H9 (cell line): ENCODE measurements around the gene CACNA1D. TPM values are rescaled to one million over a fixed set of nuclear protein-coding genes. Genes with fewer than 3 reads are reported as not detected.

Experiments
- DNase-seq: peaks from one replicate; pipeline ENCODE4 v3.0.0-alpha.2; 2017
- H2AFZ ChIP-seq: one replicate; pipeline ENCODE4 v1.6.1; 2013; ENCODE audit warnings: mild to moderate bottlenecking, low read length, control low read depth, moderate library complexity
- H2AK5ac ChIP-seq: 2 replicates; pipeline ENCODE4 v1.6.1; 2013; ENCODE audit warnings: low read length, control low read depth, mixed read lengths; ENCODE audit not compliant: insufficient read length
- H2BK120ac ChIP-seq: one replicate; pipeline ENCODE4 v1.6.1; 2013; ENCODE audit warnings: low read depth, mild to moderate bottlenecking, low read length, control low read depth, inconsistent platforms; ENCODE audit not compliant: poor library complexity, severe bottlenecking
- H2BK12ac ChIP-seq: 2 replicates; pipeline ENCODE4 v1.6.1; 2013; ENCODE audit warnings: low read length, control low read depth, mixed read lengths, low read depth; ENCODE audit not compliant: insufficient read length
- H2BK15ac ChIP-seq: 2 replicates; pipeline ENCODE4 v1.6.1; 2013; ENCODE audit warnings: low read depth, low read length, control low read depth
- H2BK20ac ChIP-seq: one replicate; pipeline ENCODE4 v1.6.1; 2013; ENCODE audit warnings: low read depth, mild to moderate bottlenecking, low read length, control low read depth, inconsistent platforms; ENCODE audit not compliant: poor library complexity, severe bottlenecking
- H2BK5ac ChIP-seq: 2 replicates; pipeline ENCODE4 v1.6.1; 2013; ENCODE audit warnings: low read length, control low read depth, mixed read lengths; ENCODE audit not compliant: insufficient read length
- H3K14ac ChIP-seq: 2 replicates; pipeline ENCODE4 v1.6.1; 2013; ENCODE audit warnings: low read length, control low read depth; ENCODE audit not compliant: insufficient read depth
- H3K18ac ChIP-seq: 2 replicates; pipeline ENCODE4 v1.6.1; 2013; ENCODE audit warnings: low read depth, mild to moderate bottlenecking, mixed read lengths, low read length, control low read depth; ENCODE audit not compliant: insufficient read length
- H3K23ac ChIP-seq: 2 replicates; pipeline ENCODE4 v1.6.1; 2013; ENCODE audit warnings: low read length, control low read depth, mixed read lengths, low read depth; ENCODE audit not compliant: insufficient read length
- H3K23me2 ChIP-seq: 2 replicates; pipeline ENCODE4 v1.6.1; 2013; ENCODE audit warnings: low read depth, mild to moderate bottlenecking, mixed read lengths, low read length, control low read depth; ENCODE audit not compliant: insufficient read length, poor library complexity, severe bottlenecking
- H3K27ac ChIP-seq: 2 replicates; pipeline ENCODE4 v1.5.1; 2013; ENCODE audit warnings: low read length, control low read depth, mixed read lengths, low read depth; ENCODE audit not compliant: insufficient read length
- H3K27me3 ChIP-seq: 2 replicates; pipeline ENCODE4 v1.6.1; 2013; ENCODE audit warnings: low read length, control low read depth, inconsistent platforms; ENCODE audit not compliant: insufficient read depth
- H3K4ac ChIP-seq: 2 replicates; pipeline ENCODE4 v1.6.1; 2013; ENCODE audit warnings: low read depth, mild to moderate bottlenecking, control low read depth, inconsistent platforms, low read length, moderate library complexity
- H3K4me1 ChIP-seq: 2 replicates; pipeline ENCODE4 v1.6.1; 2013; ENCODE audit warnings: low read length, control low read depth, inconsistent platforms; ENCODE audit not compliant: insufficient read depth
- H3K4me2 ChIP-seq: 2 replicates; pipeline ENCODE4 v1.6.1; 2013; ENCODE audit warnings: low read length, control low read depth, mixed read lengths; ENCODE audit not compliant: insufficient read length, insufficient read depth
- H3K56ac ChIP-seq: 2 replicates; pipeline ENCODE4 v1.6.1; 2013; ENCODE audit warnings: low read depth, mild to moderate bottlenecking, mixed read lengths, low read length, control low read depth; ENCODE audit not compliant: insufficient read length
- H3K79me1 ChIP-seq: 2 replicates; pipeline ENCODE4 v1.6.1; 2013; ENCODE audit warnings: low read depth, mild to moderate bottlenecking, moderate library complexity, low read length, control low read depth, inconsistent platforms; ENCODE audit not compliant: insufficient read depth, poor library complexity, severe bottlenecking
- H3K79me2 ChIP-seq: 2 replicates; pipeline ENCODE4 v1.6.1; 2013; ENCODE audit warnings: low read length, control low read depth, inconsistent platforms; ENCODE audit not compliant: insufficient read depth
- H3K9ac ChIP-seq: 2 replicates; pipeline ENCODE4 v1.6.1; 2013; ENCODE audit warnings: low read length, control low read depth, mixed read lengths; ENCODE audit not compliant: insufficient read length; ENCODE audit errors: extremely low read depth
- H3K9me3 ChIP-seq: one replicate; pipeline ENCODE4 v1.6.1; 2013; ENCODE audit warnings: low read depth, low read length, inconsistent platforms; ENCODE audit not compliant: control insufficient read depth
- H3T11ph ChIP-seq: one replicate; pipeline ENCODE4 v1.6.1; 2013; ENCODE audit warnings: mild to moderate bottlenecking, low read length, control low read depth, inconsistent platforms
- H4K20me1 ChIP-seq: one replicate; pipeline ENCODE4 v1.6.1; 2013; ENCODE audit not compliant: control insufficient read depth, insufficient read length, insufficient read depth
- H4K5ac ChIP-seq: 2 replicates; pipeline ENCODE4 v1.6.1; 2013; ENCODE audit warnings: low read depth, mild to moderate bottlenecking, mixed read lengths, low read length, control low read depth; ENCODE audit not compliant: insufficient read length
- H4K8ac ChIP-seq: replicated peaks from 2 replicates; pipeline ENCODE4 v1.6.1; 2013; ENCODE audit warnings: low read length, control low read depth, mixed read lengths, low read depth; ENCODE audit not compliant: insufficient read length
- H4K91ac ChIP-seq: 2 replicates; pipeline ENCODE4 v1.6.1; 2013; ENCODE audit warnings: low read depth, mild to moderate bottlenecking, moderate library complexity, mixed read lengths, low read length, control low read depth; ENCODE audit not compliant: insufficient read length
- H3K27ac Mint-ChIP-seq, 3 experiments: 2 replicates in 2 of 3; 3 replicates in 1 of 3; pipeline ENCODE4 v1.8.0; 2020 to 2021; ENCODE audit warnings: mixed read lengths in 3 of 3, mild to moderate bottlenecking in 1 of 3, moderate library complexity in 1 of 3
- H3K27me3 Mint-ChIP-seq: 2 replicates; pipeline ENCODE4 v1.8.0; 2021; ENCODE audit warnings: low read depth, mild to moderate bottlenecking, moderate library complexity, mixed read lengths
- H3K36me3 Mint-ChIP-seq, 3 experiments: 2 replicates in 2 of 3; 3 replicates in 1 of 3; pipeline ENCODE4 v1.8.0; 2020 to 2021; ENCODE audit warnings: low read depth in 3 of 3, mixed read lengths in 3 of 3; ENCODE audit not compliant: insufficient read depth in 1 of 3
- H3K4me1 Mint-ChIP-seq, 2 experiments: 2 replicates each; pipeline ENCODE4 v1.8.0; 2020; ENCODE audit warnings: mixed read lengths in 2 of 2
- H3K4me3 Mint-ChIP-seq, 2 experiments: 2 replicates in 1 of 2; 3 replicates in 1 of 2; pipeline ENCODE4 v1.8.0; 2020 to 2021; ENCODE audit warnings: mild to moderate bottlenecking in 2 of 2, mixed read lengths in 2 of 2, moderate library complexity in 1 of 2
- H3K9me3 Mint-ChIP-seq, 2 experiments: 2 replicates in 1 of 2; 3 replicates in 1 of 2; pipeline ENCODE4 v1.8.0; 2020; ENCODE audit warnings: mild to moderate bottlenecking in 2 of 2, mixed read lengths in 2 of 2, moderate library complexity in 1 of 2
- WGBS: extraction: QIAGEN DNeasy Blood & Tissue Kit; methylation state at CpG from one replicate; pipeline ENCODE4 v1.1.7; 2013; ENCODE audit warnings: missing lambda C conversion rate, low lambda C conversion rate, mixed read lengths; ENCODE audit not compliant: insufficient read length; ENCODE audit errors: extremely low coverage; 5-methylcytosine and 5-hydroxymethylcytosine counted together
- total RNA-seq: library from RNA; stranded (reverse); gene quantifications from 2 replicates; pipeline ENCODE4 v1.2.1, GENCODE V29; 2021
- TF ChIP-seq, protein P1 (sequence below): fragments of 200-600 bp; sonication (generic); conservative IDR thresholded peaks from 3 replicates; pipeline ENCODE4 v1.8.0; 2021; ENCODE audit warnings: antibody characterized with exemption, mild to moderate bottlenecking

CACNA1D gene
- total RNA-seq, 1 experiment from 2014 or later: 3.5 TPM

DNA sequence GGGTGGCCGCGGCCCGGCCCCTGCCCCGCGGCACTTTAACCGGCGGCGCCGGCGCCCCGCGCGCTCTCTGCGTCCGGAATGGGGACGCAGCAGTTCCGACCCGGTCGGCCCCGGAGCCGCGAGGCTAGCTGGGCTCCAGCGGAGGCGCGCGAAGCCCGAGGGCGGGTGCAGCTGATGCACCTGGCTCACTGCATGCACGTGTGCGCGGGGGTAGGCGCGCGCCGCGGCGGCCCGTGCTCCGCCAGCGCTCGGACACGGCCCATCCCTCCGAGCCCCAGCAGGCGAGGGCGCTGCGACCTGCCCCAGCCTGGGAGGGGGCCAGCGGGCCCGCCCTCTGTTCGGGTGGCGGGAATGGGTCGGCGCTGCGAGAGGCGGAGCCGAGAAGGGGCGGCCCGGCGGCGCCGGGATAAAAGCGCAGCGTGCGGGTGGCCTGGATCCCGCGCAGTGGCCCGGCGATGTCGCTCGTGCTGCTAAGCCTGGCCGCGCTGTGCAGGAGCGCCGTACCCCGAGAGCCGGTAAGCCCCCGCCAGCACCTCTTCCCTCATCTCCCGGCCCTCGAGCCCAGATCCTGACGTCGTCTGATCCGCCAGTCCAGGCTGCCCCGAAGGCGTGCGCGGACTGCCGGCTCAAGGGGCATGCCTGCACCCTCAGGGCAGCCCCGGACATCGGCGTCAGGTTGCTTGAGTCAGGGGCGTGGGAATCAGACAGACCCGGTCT lies 351.9 kb downstream of the CACNA1D start, which contains the start of the genes CHDH and IL17RB:
TSS of gene CHDH (minus strand) at position 286 of the 717 bp plus-strand sequence. CDS start 22,411 bp downstream, outside the sequence.
TSS of gene IL17RB (plus strand) at position 435 of the 717 bp plus-strand sequence. CDS start at position 456, 21 bp downstream.
- H3K9me3 ChIP-seq: no peaks in the 10 kb centered on the region
- H3K23ac ChIP-seq: no peak within 1 kb of the TSS
- no peaks in the 10 kb centered on the region for H3K79me2 ChIP-seq
- no peak within 1 kb of the TSS for H4K8ac ChIP-seq
- TF ChIP-seq, protein P1, sequence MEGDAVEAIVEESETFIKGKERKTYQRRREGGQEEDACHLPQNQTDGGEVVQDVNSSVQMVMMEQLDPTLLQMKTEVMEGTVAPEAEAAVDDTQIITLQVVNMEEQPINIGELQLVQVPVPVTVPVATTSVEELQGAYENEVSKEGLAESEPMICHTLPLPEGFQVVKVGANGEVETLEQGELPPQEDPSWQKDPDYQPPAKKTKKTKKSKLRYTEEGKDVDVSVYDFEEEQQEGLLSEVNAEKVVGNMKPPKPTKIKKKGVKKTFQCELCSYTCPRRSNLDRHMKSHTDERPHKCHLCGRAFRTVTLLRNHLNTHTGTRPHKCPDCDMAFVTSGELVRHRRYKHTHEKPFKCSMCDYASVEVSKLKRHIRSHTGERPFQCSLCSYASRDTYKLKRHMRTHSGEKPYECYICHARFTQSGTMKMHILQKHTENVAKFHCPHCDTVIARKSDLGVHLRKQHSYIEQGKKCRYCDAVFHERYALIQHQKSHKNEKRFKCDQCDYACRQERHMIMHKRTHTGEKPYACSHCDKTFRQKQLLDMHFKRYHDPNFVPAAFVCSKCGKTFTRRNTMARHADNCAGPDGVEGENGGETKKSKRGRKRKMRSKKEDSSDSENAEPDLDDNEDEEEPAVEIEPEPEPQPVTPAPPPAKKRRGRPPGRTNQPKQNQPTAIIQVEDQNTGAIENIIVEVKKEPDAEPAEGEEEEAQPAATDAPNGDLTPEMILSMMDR: no peak
- H4K5ac ChIP-seq: no peak within 1 kb of the TSS
- peak; percentile 77 for DNase-seq
- Mint-ChIP-seq H3K4me1 (peaks cover 37 to 41% of the 10 kb centered on the region in 2 experiments), H3K4me3 (peak within 1 kb of the TSS; percentile 69 to 83), H3K36me3 (no peaks in the 10 kb centered on the region; a peak in 2 of 7 replicates), H3K9me3 (no peaks in the 10 kb centered on the region; a peak in 1 of 5 replicates), H3K27ac (peak within 1 kb of the TSS in 1 of 3 experiments; percentile 75; a peak in 2 of 7 replicates), H3K27me3 (peaks cover 26% of the 10 kb centered on the region)
- H3K27me3 ChIP-seq: peaks cover 9% of the 10 kb centered on the region; the same call in 1 of the 2 replicates
- H3K4ac ChIP-seq: no peak within 1 kb of the TSS
- H2BK120ac ChIP-seq: no peak within 1 kb of the TSS
- peak within 1 kb of the TSS; percentile 72 for H3K18ac ChIP-seq
- H3T11ph ChIP-seq: no peak within 1 kb of the TSS
- H3K27ac ChIP-seq: no peak within 1 kb of the TSS
- H4K20me1 ChIP-seq: no peaks in the 10 kb centered on the region
- no peak within 1 kb of the TSS for H2AFZ ChIP-seq
- peak within 1 kb of the TSS; percentile 84 for H3K14ac ChIP-seq
- peak within 1 kb of the TSS; percentile 56 for H3K9ac ChIP-seq
- no peak within 1 kb of the TSS for H2BK12ac ChIP-seq
- no peak within 1 kb of the TSS for H2BK20ac ChIP-seq
- H3K56ac ChIP-seq: no peak within 1 kb of the TSS
- H2BK15ac ChIP-seq: no peak within 1 kb of the TSS
- no peak within 1 kb of the TSS for H2BK5ac ChIP-seq
- peaks cover 4% of the 10 kb centered on the region for H3K23me2 ChIP-seq
- no peaks in the 10 kb centered on the region for H3K79me1 ChIP-seq
- peak within 1 kb of the TSS; percentile 38 for H3K4me2 ChIP-seq
- no CpG with 5 or more reads among the region's 91 CpGs for WGBS
- H2AK5ac ChIP-seq: no peak within 1 kb of the TSS
- H4K91ac ChIP-seq: no peak within 1 kb of the TSS
- H3K4me1 ChIP-seq: peaks cover 7% of the 10 kb centered on the region; the same call in 1 of the 2 replicates
